GM20431 (cell line): ENCODE results near the gene EHBP1L1.

Experiments
- in situ Hi-C: fragments of 300-500 bp; cut with MseI, MboI; formaldehyde crosslinking; loops from one replicate; pipeline ENCODE4 v1.15.0; 2020; ENCODE audit warnings: low sequenced_read_pairs; ENCODE audit not compliant: unreplicated experiment

Gene EHBP1L1

GRCh38 chr11:65576232-65576866 lies 496 bp downstream of the EHBP1L1 start:
- in situ Hi-C loops: no loop called here

GRCh38 chr11:65576867-65577755 lies 1.3 kb downstream of the EHBP1L1 start:
- in situ Hi-C loops: no loop called here

GRCh38 chr11:65577756-65578109 lies 1.9 kb downstream of the EHBP1L1 start:
- in situ Hi-C loops: no loop called here

GRCh38 chr11:65578134-65578533 lies 2.3 kb downstream of the EHBP1L1 start:
- in situ Hi-C loops: no loop called here

GRCh38 chr11:65578667-65579066 lies 2.8 kb downstream of the EHBP1L1 start:
- in situ Hi-C loops: no loop called here

GRCh38 chr11:65579291-65579690 lies 3.4 kb downstream of the EHBP1L1 start:
- in situ Hi-C loops: no loop called here

GRCh38 chr11:65580031-65580692 lies 4.3 kb downstream of the EHBP1L1 start:
- in situ Hi-C loops: no loop called here

- in situ Hi-C loops: no loop called here
Observed at GRCh38 chr11:65580756-65581155, 4.9 kb downstream of the EHBP1L1 start.

GRCh38 chr11:65581928-65582327 lies 6.1 kb downstream of the EHBP1L1 start:
- in situ Hi-C loops: no loop called here

- in situ Hi-C loops: no loop called here
Observed at GRCh38 chr11:65583589-65583988, 7.7 kb downstream of the EHBP1L1 start.

GRCh38 chr11:65584106-65584505 lies 8.3 kb downstream of the EHBP1L1 start:
- in situ Hi-C loops: no loop called here

- in situ Hi-C loops: no loop called here
Observed at GRCh38 chr11:65584723-65585171, 8.9 kb downstream of the EHBP1L1 start.

- in situ Hi-C loops: no loop called here
Observed at GRCh38 chr11:65585396-65586246, 9.8 kb downstream of the EHBP1L1 start.

- in situ Hi-C loops: no loop called here
Observed at GRCh38 chr11:65586247-65586630, 10.4 kb downstream of the EHBP1L1 start.

GRCh38 chr11:65586676-65587075 lies 10.8 kb downstream of the EHBP1L1 start:
- in situ Hi-C loops: no loop called here

- in situ Hi-C loops: no loop called here
Observed at GRCh38 chr11:65588199-65589054, 12.6 kb downstream of the EHBP1L1 start.

- in situ Hi-C loops: no loop called here
Observed at GRCh38 chr11:65589444-65590239, 13.8 kb downstream of the EHBP1L1 start.

GRCh38 chr11:65590240-65590738 lies 14.4 kb downstream of the EHBP1L1 start:
- in situ Hi-C loops: no loop called here
